ENCODE measurements around the gene STOML2.
"Not testable (repeated sequence)": the region's sequence is repeated elsewhere in the genome, so short reads cannot be mapped to it uniquely, and the experiment has no call there.

Gene STOML2, protein sequence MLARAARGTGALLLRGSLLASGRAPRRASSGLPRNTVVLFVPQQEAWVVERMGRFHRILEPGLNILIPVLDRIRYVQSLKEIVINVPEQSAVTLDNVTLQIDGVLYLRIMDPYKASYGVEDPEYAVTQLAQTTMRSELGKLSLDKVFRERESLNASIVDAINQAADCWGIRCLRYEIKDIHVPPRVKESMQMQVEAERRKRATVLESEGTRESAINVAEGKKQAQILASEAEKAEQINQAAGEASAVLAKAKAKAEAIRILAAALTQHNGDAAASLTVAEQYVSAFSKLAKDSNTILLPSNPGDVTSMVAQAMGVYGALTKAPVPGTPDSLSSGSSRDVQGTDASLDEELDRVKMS

DNA sequence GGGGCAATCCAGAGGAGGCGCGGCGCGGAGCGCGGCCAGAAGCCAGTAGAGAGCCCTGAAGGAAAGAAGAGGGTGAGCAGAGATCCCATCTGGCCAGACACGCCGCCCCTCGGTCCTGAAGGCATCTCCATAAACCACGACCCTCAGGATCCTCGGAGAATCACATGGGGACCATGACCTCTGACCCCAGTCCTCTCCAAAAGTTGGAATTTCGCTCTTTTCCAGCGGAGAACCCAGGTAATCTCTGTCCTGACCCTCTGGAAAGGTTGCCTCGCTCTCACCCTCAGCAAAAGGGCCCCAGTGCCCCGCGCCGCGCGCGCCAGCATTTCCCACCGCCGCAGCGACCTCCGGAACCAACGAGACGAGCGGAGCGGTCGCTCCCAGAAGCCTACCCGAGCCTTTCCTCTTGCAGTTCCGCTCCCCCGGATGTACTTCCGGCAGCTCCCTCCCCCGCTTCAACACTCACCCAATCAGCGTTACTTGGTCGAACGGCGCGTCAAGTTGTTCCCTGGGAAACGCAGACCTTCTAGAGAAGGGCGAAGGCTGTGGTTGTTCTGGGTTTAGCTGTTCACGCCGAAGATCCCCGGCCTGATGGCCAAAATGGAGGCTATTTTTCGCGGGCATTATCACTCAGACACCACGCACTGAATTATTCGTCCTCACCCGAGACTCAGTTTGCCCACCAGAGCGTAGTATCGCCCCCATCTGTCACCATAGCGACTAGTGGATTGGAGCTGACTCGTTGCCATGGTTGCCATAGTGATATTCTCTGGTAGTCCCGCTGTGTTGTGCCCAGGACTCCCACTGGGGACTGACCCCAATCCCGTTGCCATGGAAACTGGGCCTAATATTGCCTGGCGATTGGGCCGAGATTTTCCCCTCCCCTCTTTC is at the start of gene STOML2:
STOML2 (minus strand) TSS at position 363 of the 891 bp plus-strand sequence; CDS start at position 326, 37 bp downstream.
- DNase-seq: peak; percentile 71

DNA sequence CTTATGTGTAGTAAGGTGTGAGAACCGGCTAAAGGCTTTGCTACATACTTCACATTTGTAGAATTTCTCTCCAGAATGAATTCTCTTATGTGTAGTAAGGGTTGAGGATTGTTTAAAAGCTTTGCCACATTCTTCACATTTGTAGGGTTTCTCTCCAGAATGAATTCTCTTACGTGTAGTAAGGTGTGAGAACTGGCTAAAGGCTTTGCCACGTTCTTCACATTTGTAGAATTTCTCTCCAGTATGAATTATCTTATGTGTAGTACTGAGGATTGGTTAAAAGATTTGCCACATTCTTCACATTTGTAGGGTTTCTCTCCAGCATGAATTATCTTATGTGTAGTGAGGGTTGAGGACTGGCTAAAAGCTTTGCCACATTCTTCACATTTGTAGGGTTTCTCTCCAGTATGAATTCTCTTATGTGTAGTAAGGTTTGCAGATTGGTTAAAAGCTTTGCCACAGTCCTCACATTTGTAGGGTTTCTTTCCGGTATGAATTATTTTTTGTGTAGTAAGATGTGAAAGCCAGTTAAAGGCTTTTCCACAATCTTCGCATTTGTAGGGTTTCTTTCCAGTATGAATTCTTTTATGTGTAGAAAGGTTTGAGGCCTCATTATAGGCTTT is 45.1 kb upstream of the STOML2 start:
- DNase-seq: not testable (repeated sequence)

DNA sequence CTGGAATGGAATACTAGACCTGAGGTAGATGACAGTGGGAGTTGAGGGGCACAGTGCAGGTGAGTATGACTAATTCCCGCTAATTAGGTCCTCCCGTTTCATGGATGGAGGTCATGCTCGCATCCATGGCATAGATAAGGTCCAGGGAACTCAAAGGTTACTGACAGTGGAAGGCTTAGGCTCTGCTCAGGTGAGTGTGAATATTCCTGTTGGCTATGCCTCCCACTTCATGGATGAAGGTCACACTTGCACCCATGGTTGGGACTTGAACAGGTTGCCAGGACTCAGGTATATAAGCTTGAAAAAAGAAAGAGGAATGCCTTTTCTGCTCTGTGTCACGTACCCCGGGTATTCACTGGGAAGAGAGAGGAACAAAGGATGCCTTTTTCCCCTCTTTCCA is 39.1 kb upstream of the STOML2 start:
- no peak for DNase-seq

DNA sequence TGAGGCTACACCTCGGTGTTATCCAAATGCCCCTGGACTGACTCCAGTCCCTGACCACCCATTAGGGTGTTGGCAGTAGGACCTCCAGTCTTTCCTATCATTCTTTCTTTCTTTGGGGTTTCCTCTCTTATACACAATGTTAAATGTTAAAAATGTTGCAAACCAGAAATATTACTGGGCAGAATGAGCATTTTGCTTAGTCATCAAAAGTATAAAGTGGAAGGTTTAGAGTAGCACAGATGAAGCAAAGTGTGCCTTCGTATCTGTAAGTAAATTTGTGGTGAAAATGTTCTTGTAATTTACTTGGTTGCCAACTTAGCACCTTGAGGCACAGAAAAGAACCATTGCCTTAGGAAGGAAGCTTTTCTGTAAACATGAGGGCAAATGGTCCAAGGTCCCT is 37.2 kb upstream of the STOML2 start:
- DNase-seq: no peak

- no peak for DNase-seq
Observed at GRCh38 chr9:35136866-35137265, 33.9 kb upstream of the STOML2 start.

GRCh38 chr9:35135988-35136387 is 33.1 kb upstream of the STOML2 start:
- DNase-seq: no peak

- no peak for DNase-seq
Observed at GRCh38 chr9:35134920-35135319, 32.0 kb upstream of the STOML2 start.

DNA sequence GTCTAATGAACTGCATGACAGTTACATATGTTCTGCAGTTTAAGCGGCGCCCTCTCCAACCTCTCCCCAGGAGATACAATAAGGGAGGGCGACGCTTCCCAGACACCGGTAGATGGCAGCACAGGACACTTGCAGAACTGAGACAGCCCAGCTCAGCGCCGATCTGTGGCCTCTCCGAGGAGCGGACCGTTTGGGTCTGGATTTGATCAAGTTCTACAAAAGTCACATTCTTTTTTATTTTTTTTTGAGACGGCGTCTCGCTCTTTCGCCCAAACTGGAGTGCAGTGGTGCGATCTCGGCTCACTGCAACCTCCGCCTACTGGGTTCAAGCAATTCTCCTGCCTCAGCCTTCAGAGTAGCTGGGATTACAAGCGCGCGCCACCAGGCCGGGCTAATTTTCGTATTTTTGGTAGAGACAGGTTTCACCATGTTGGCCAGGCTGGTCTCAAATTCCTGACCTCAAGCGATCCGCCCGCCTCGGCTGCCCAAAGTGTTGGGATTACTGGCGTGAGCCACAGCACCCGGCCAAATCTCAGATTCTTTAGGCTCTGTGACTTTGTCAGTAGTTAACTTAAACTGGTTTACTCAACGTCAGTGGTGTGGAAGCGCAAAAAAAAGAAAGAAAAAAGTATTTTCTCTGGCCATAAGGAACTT is 14.1 kb upstream of the STOML2 start:
- peak; percentile 64 for DNase-seq

DNA sequence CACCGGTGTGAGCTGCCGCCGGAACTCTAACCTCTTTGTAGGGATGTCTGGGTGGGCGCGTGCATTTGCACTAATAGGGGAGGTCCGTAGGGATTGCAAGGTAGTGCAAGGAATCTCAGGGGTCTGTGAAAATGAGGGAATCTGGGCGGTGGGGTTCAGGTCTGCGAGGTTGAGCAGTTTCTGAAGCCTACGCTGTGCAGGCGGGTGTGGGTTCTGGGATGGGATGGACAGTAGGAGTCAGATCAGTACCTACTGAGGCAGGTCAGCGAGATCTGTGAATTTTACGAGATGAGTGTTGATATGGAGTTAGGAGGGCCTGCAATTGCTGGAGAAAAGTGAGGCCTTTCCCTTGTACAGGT is 13.6 kb upstream of the STOML2 start:
- DNase-seq: no peak

- peak; percentile 85 for DNase-seq
Observed at GRCh38 chr9:35115680-35116538, 13.0 kb upstream of the STOML2 start, which contains the start of gene ATOSB. Gene ATOSB (minus strand): TSS chr9:35115862. CDS start chr9:35108274, 7,588 bp downstream.

GRCh38 chr9:35114840-35115628 is 12.1 kb upstream of the STOML2 start:
- no peak for DNase-seq

- peak; percentile 79 for DNase-seq
Observed at GRCh38 chr9:35114113-35114839, 11.3 kb upstream of the STOML2 start.

DNA sequence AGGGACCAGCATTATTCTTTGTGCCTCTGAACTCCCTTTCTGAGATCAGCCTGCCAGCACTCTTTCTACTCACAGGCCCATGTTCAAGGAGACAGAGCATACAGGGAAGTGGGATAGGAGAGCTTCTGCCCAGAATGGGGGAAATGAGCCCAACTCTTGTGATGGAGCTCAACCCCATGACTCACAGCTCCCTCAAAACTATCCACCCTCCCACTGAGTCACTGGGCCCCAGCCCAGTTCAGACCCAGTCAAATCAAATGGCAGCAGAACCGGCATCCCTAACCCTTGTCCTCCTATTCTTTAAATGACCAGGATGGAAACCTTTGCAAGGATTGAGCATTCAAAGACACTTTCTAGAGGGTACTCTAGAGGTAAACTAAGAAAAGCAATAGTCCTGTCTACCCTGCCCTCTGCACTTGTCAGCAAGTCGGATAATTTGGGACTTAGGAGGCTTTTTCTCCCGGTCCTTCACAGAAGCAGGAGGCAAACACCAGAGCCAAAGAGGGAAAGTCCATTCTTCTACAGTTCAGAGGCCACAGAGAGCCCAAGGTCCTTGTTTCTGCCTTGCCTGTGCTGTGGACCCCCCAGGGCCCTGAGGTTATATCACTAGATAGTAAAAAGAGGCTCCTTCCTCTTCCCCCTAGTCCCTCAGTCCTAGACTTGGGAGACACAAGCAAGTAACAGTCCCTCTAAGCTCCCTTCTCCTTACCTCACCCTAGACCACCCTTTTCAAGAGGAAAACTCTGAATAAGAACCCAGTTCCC is 9.5 kb upstream of the STOML2 start:
- DNase-seq: no peak

GRCh38 chr9:35111001-35111933 is 8.3 kb upstream of the STOML2 start:
- DNase-seq: peak; percentile 92

- no peak for DNase-seq
Observed at GRCh38 chr9:35110327-35110761, 7.4 kb upstream of the STOML2 start.

- no peak for DNase-seq
Observed at GRCh38 chr9:35108946-35109575, 6.1 kb upstream of the STOML2 start.

GRCh38 chr9:35108461-35108860 is 5.5 kb upstream of the STOML2 start:
- no peak for DNase-seq

All from NCI-H1436 treated with DMSO at 0.1 percent for 48 hours (cell line).